Activated CD4-positive, alpha-beta T cell treated with anti-CD3 and anti-CD28 coated beads, Interleukin-2, amount 10 ng/mL, durations not matched to agents 7 days and 5 days (primary cell): ENCODE measurements around the gene OMP. TPM values are rescaled to one million over a fixed set of nuclear protein-coding genes. Genes with fewer than 3 reads are reported as not detected.

Experiments used
- CTCF ChIA-PET: fragments of 350-600 bp; sonication (Branson Sonifier 250); formaldehyde crosslinking; loops from one replicate; lab custom pipeline; 2021; ENCODE audit warnings: antibody characterized with exemption; lab: Charles Lee
- POLR2A ChIA-PET: fragments of 350-600 bp; sonication (Branson Sonifier 250); formaldehyde crosslinking; loops from one replicate; lab custom pipeline; 2021; ENCODE audit warnings: antibody characterized with exemption; lab: Charles Lee
- DNase-seq: peaks from one replicate; pipeline ENCODE4 v3.0.0-alpha.2; 2020
- H3K27ac Mint-ChIP-seq: one replicate; pipeline ENCODE4 v1.8.0; 2021; ENCODE audit warnings: mild to moderate bottlenecking, moderate library complexity, mixed read lengths
- H3K27me3 Mint-ChIP-seq: one replicate; pipeline ENCODE4 v1.8.0; 2021; ENCODE audit warnings: mixed read lengths
- H3K36me3 Mint-ChIP-seq: one replicate; pipeline ENCODE4 v1.8.0; 2021; ENCODE audit warnings: low read depth, mixed read lengths
- H3K4me1 Mint-ChIP-seq: one replicate; pipeline ENCODE4 v1.8.0; 2021; ENCODE audit warnings: mixed read lengths
- H3K4me3 Mint-ChIP-seq: one replicate; pipeline ENCODE4 v1.8.0; 2021; ENCODE audit warnings: mild to moderate bottlenecking, moderate library complexity, mixed read lengths
- H3K9me3 Mint-ChIP-seq: one replicate; pipeline ENCODE4 v1.8.0; 2021; ENCODE audit warnings: mixed read lengths
- total RNA-seq, 2 experiments: library from RNA; stranded (reverse); gene quantifications; one replicate each; pipeline ENCODE4 v1.2.3, GENCODE V29; 2021

The OMP gene
- total RNA-seq, 2 experiments from 2014 or later = not detected

DNA sequence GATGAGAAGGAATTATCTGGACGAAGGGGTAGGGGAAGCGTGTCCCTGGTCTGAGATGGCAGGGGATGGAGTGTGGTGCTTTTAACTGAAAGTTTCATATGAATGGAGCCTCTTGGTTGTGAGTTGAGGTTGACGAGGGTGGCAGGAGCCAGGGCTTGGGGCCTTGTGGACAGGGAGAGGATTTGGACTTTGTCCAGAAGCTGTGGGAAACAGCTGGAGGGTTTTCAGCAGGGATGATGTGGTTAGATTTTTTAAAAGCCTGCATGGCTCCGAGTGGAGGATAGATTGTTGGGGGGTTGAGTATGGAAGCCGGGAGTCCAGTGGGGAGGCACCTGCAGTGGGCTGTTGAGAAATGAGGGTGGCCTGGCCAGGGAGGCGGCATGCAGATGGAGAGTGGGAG lies 50.2 kb downstream of the OMP start:
- Mint-ChIP-seq H3K4me3 (peak overlapping the region; percentile 1), H3K4me1 (peaks cover 34% of the 10 kb centered on the region), H3K27ac (peak overlapping the region; percentile 42), H3K36me3 (no peaks in the 10 kb centered on the region), H3K9me3 (no peaks in the 10 kb centered on the region), H3K27me3 (peaks cover 3% of the 10 kb centered on the region)
- no peak for DNase-seq
- ChIA-PET CTCF (interaction anchor here (1.0 kb wide), 1 partner anchor 13 kb away, joined by 3 read pairs; no protein-coding TSS in a partner anchor), POLR2A (no interaction called here)

Other genes with a start within 250 kb of the OMP start
- 10 to 100 TPM; 10.7 to 12.5 TPM for gene ACER3, start 241.9 kb upstream of the OMP start, total RNA-seq
- gene B3GNT6, start 68.4 kb upstream of the OMP start, total RNA-seq = not detected
- gene CAPN5, start 35.9 kb upstream of the OMP start, total RNA-seq = under 1 TPM; 0.81 to 0.89 TPM
- under 1 TPM; 0.07 to 0.15 TPM for gene MYO7A, start 25.4 kb downstream of the OMP start, total RNA-seq
- gene GDPD4, start 198.8 kb downstream of the OMP start, total RNA-seq = not detected